ENCODE results near the gene TRPV4.
"Not testable (repeated sequence)": the region's sequence is repeated elsewhere in the genome, so short reads cannot be mapped to it uniquely, and the experiment has no call there.

Gene TRPV4

GRCh38 chr12:109858764-109859163 lies 25.6 kb upstream of the TRPV4 start:
- no peak for DNase-seq

- no peak for DNase-seq
These were observed 24.5 kb upstream of the TRPV4 start for GRCh38 chr12:109857715-109858114.

- DNase-seq = no peak
These were observed 22.2 kb upstream of the TRPV4 start for GRCh38 chr12:109855377-109855776.

DNA sequence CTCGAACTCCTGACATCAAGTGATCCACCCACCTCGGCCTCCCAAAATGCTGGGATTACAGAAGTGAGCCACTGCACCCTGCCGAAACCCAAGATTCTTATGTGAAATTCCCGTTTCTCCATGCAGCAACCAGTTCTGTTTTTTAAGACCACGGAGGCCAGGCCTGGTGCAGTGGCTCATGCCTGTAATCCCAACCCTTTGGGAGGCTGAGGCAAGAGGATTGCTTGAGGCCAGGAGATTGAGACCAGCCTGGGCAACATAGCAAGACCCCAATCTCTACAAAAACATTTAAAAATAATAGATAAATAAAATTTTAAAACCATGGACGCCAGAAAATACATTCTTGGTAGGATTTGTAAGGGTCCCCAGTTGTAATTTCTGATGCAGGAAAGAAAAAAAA lies 17.3 kb upstream of the TRPV4 start:
- DNase-seq = not testable (repeated sequence)

- DNase-seq = no peak
These were observed 14.0 kb upstream of the TRPV4 start for GRCh38 chr12:109847142-109847735.

DNA sequence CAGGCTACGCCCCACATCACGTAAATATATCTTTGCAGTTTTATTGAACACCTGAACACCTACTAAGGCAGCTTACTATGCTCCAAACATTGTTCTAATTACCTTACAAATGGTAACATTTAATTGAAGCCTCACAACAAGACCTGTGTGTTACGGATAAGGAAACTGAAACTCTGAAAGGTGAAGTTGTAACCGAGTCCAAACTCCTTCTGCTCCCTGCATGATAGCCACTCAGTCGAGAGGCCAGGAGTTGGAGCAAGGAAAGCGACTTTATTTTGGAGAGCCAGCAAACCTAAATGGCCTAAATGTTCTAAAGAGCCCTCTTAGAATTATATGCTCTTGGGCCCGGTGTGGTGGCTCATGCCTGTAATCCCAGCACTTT lies 12.6 kb upstream of the TRPV4 start:
- DNase-seq = no peak

DNA sequence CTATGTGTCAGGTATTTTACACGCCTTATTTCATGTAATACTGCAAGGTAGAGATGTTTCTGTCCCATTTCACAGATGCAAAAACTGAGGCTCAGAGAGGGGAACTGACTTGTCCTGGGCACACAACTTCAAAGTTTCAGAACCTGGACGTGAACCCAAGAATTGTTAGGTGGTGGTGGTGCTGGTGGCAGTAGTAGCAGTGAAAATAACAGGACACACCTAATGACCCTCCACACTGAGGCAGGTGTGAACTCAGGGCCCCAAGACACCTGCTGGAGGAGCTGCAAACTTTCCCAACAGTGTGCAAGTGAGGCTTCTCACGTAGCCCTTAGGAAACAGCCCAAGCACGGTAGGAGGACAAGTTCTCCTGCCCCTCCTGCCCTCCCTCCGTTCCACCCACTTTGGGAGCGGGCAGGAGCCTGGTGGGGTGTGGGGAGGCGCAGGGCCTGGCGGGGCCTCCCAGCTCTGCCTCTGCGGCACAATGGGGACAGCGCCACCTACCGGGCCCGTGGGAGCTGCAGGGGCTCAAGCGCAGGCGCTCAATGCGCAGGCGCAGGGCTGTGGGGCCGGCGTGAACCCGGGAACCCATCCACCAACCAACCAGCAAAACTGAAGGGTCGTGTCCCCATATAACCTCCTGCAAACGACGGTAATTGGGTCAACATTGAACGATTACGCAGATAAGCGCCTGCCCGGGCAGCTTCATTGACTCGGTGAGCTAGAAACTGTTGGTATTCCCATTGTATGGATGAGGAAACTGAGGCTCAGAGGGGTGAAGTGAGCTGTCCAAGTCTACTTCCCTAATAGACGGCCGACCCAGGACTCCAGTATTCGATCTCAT lies 12.0 kb upstream of the TRPV4 start:
- no peak for DNase-seq

DNA sequence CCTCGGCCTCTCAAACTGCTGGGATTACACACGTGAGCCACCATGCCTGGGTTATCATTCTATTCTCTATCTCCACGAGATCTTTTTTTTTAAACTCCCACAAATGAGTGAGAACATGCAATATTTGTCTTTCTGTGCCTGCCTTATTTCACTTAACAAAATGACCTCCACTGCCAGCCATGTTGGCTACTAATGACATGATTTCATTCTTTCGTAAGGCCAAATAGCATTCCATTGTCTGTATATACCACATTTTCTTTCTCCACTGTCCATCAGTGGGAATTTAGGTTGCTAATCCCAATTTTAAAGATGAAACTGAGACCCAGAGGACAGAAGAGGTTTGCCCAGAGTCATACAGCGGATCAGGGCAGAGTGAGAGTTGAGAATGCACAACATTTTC lies 10.9 kb upstream of the TRPV4 start:
- no peak for DNase-seq

GRCh38 chr12:109842021-109842420 lies 8.8 kb upstream of the TRPV4 start:
- DNase-seq = no peak

GRCh38 chr12:109841356-109841755 lies 8.2 kb upstream of the TRPV4 start:
- DNase-seq = no peak

DNA sequence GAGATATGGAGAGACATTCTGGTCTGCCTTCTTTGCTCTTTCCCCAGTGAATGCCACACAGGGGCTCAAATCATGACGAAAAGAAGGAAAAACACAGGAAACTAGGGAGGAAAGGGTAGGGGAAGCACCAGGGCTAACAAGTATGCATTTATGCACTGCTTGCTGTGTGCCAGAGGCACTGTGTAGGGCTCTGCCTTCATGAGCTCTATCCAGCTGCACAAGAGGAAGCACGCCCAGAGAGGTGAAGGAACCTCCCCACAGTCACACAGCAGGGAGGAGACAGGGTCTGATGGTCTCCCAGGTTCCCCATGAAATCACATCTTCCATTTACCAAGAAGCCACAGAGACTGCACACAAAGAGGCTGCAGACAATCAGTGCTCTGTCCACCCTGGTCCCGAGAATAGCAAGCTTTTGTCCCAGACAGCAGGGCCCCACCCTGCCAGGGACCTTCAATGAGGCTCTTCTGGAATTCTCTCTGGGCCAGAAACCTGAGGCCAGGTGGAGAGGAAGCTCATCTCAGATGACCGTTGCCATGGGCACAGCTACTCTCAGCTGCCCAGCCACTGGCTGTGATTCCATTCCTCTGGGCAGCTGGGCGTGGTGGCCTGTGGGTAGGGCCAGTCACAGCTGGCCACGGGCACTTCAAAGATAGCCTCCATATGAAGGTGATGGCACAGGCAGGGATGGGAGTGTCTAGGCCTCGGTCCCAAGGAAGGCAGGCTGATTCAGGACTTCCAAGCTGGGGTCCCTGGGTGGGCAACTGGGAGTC lies 7.3 kb upstream of the TRPV4 start:
- no peak for DNase-seq

DNA sequence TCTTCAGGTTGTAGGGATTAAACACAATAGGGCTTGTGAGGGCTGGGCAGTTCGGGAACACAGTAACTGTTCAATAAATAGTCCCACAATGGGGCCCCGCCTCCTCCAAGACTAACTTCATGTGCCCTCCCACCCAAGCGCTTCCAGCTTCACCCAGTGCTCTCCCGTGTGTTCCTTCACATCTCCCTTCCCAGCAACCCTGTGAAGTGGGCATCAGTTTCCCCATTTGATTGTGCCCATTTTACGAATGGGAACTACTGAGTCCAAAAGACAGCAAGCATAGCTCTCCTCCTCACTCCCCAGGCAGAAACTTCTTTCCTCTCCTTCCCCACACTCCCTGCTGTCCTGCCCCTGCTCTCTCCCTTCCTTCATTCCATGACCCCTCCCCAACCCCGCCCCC lies 6.2 kb upstream of the TRPV4 start:
- DNase-seq = no peak

DNA sequence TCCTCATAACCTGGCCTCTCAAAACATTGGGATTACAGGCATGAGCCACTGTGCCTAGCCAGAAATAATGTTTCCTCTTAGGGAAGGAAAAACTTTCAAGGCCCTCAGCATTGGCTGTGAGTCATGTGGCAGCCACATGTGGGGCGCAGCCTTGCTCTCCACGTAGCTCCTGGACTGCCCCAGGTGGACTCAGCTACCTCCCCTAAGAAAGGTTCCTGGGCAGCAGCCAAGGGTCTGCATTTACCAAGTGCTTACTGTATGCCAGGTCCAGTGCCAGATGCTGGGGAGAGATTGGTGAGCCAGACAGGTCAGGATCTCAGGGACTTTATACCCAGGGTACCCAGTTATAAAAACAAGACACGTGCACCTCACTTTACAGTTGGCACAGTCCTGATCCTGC lies 3.7 kb upstream of the TRPV4 start:
- DNase-seq = no peak

DNA sequence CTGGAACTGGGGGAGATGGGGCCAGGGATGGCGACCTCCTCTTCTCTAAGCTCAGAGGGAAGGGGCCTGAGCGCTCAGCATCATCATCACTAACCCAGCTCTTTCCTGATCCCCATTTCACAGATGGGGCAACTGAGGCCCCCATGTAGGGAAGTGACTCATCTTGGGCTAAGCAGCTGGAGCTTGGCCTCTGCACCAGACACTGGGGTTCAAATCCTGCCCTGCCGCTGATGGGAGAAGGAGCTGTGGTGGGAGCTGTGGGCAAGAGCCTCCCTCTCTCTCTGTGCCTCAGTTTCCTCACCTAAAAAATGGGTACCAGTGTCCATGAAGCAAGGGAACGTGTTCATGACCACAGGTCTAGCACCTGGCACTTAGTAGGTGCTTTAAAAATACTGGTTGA lies 2.6 kb upstream of the TRPV4 start:
- no peak for DNase-seq

- DNase-seq = no peak
These were observed 474 bp downstream of the TRPV4 start for GRCh38 chr12:109832541-109833306.

DNA sequence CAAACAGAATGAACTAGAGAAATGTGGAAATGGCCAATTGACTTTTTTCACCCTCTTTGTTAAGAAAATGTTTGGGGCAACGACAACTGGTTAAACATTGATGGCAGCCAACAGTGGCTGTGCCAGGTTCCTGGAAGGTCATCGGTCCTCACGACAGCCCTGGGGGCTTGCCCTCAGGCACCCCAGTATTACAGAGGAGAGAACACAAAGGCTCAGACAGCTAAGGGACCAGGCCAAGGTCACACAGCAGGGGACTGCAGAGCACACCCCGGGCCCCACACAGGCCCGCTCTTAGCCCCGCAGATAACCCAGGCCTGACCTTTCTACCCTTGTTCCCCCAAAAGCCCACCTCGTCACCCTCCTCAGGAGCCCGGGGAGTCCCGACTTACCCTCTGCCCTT lies 1.3 kb downstream of the TRPV4 start:
- DNase-seq = no peak

- DNase-seq = no peak
These were observed 1.8 kb downstream of the TRPV4 start for GRCh38 chr12:109831365-109831764.

DNA sequence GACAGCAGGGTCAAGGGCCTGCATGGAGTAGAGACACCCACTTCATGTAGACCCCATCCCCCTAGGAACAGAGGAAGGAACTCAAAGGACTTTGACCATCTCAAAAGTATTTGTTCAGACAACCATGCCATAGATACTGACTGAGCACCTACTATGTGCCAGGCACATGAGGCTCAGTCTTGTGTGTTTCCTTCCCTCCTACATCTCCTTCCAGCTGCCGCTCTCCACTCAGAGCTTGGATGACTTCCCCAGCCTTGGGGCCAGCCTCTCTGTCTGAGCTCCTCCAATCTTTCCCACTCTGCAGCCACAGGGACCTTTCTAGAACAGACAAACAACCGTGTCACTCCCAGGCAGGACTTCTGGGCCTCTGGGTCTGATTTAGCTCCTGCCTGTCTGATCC lies 2.5 kb downstream of the TRPV4 start:
- DNase-seq = no peak

DNA sequence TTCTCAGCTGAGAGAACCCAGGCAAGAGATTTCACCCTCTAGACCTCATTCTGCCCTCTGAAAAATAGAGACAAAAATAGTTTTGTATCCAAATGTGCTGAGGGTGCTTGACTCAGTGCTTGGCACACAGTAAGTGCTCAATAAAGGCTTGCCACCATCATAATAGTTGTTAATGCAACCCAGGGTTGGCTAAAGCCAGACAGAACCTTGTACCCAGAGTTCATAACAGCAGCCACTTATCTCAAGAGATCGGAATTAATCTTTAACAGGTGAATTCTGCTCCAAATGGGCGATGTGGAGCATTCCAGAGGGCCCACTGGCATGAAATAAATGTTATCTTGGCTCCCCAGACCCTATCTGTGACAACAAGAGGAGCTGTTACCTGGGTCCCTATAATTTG lies 2.9 kb downstream of the TRPV4 start:
- no peak for DNase-seq

DNA sequence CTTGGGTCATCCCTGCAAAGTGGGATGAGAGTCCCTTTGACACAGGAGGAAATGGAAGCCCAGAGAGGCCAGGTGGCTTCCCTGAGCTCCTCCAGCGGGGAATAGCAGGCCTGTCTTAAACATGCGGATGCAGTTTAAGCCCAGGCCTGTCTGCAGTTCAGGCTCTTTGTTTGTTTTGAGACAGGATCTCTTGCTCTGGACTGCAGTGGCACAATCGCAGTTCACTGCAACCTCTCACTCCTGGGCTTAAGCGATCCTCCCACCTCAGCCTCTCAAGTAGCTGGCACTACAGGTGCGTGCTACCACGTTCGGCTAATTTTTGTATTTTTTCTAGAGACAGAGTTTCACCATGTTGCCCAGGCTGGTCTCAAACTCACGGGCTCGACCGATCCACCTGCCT lies 3.5 kb downstream of the TRPV4 start:
- DNase-seq = no peak

GRCh38 chr12:109828754-109829511 lies 4.3 kb downstream of the TRPV4 start:
- no peak for DNase-seq
